H1 (cell line): ENCODE measurements around the gene LRRC10. TPM values are rescaled to one million over a fixed set of nuclear protein-coding genes. Genes with fewer than 3 reads are reported as not detected.

Experiments used
- ASH2L ChIP-seq: fragments of 200-600, 300-600 bp; sonication (generic); IDR thresholded peaks from one replicate; pipeline ENCODE4 v1.7.1; 2017; ENCODE audit warnings: low read length
- CBX8 ChIP-seq: fragments of 300-800, 300-1000 bp; sonication (generic); IDR thresholded peaks from 2 replicates; pipeline ENCODE4 v1.7.1; 2016; ENCODE audit warnings: low read depth, low read length, borderline replicate concordance
- CHD1 ChIP-seq: IDR thresholded peaks from 2 replicates; pipeline ENCODE4 v1.6.1; 2012; ENCODE audit warnings: low read depth, low read length, improper control_type of control experiment
- CHD2 ChIP-seq: IDR thresholded peaks from 2 replicates; pipeline ENCODE4 v1.6.1; 2012; ENCODE audit warnings: low read length, improper control_type of control experiment
- CREB1 ChIP-seq: IDR thresholded peaks from 2 replicates; pipeline ENCODE4 v1.6.1; 2012; ENCODE audit warnings: inconsistent platforms
- CTCF ChIP-seq, 3 experiments: IDR thresholded peaks; 1 replicate in 2 of 3; 2 replicates in 1 of 3; pipeline versions ENCODE4 v1.5.1 to v1.6.1; 2011; ENCODE audit warnings: low read length in 3 of 3, mild to moderate bottlenecking in 3 of 3, inconsistent platforms in 2 of 3, low read depth in 1 of 3, moderate library complexity in 1 of 3; ENCODE audit not compliant: insufficient read depth in 1 of 3; ENCODE audit errors: control extremely low read depth in 1 of 3
- GTF2F1 ChIP-seq: IDR thresholded peaks from 2 replicates; pipeline ENCODE4 v1.6.1; 2012; ENCODE audit warnings: low read depth, low read length, improper control_type of control experiment, borderline replicate concordance
- HDAC6 ChIP-seq: IDR thresholded peaks from one replicate; pipeline ENCODE4 v1.7.1; 2012; ENCODE audit warnings: low read depth, mild to moderate bottlenecking, inconsistent platforms, low read length, moderate library complexity
- JUND ChIP-seq: IDR thresholded peaks from 2 replicates; pipeline ENCODE4 v1.6.1; 2011; ENCODE audit warnings: mild to moderate bottlenecking, improper control_type of control experiment, low read length
- KDM4A ChIP-seq: IDR thresholded peaks from one replicate; pipeline ENCODE4 v1.7.1; 2012; ENCODE audit warnings: low read depth, mild to moderate bottlenecking, moderate library complexity, low read length, inconsistent platforms; ENCODE audit not compliant: severe bottlenecking
- KDM5A ChIP-seq: fragments of 200-600 bp; IDR thresholded peaks from 2 replicates; pipeline ENCODE4 v1.7.1; 2012; ENCODE audit warnings: mild to moderate bottlenecking, low read length, inconsistent platforms, mixed read lengths
- MAX ChIP-seq: IDR thresholded peaks from 2 replicates; pipeline ENCODE4 v1.6.1; 2012; ENCODE audit warnings: inconsistent platforms
- PHF8 ChIP-seq: fragments of 200-600 bp; sonication (generic); conservative IDR thresholded peaks from 2 replicates; pipeline ENCODE4 v1.7.1; 2012; ENCODE audit warnings: low read depth, mild to moderate bottlenecking, inconsistent platforms, low read length, moderate library complexity
- POLR2AphosphoS5 ChIP-seq: IDR thresholded peaks from 2 replicates; pipeline ENCODE4 v1.6.1; 2011; ENCODE audit warnings: low read depth, low read length
- RAD21 ChIP-seq, 2 experiments: IDR thresholded peaks in 1 of 2; conservative IDR thresholded peaks in 1 of 2; 2 replicates each; pipeline ENCODE4 v1.6.1; 2011; ENCODE audit warnings: low read depth in 2 of 2, low read length in 2 of 2, improper control_type of control experiment in 1 of 2, inconsistent platforms in 1 of 2, mild to moderate bottlenecking in 1 of 2, moderate library complexity in 1 of 2
- RBBP5 ChIP-seq: IDR thresholded peaks from 2 replicates; pipeline ENCODE4 v1.7.1; 2012; ENCODE audit warnings: low read depth, mild to moderate bottlenecking, inconsistent platforms, low read length, moderate library complexity, borderline replicate concordance
- TAF7 ChIP-seq: optimal IDR thresholded peaks from 2 replicates; pipeline ENCODE3; 2011; ENCODE audit warnings: low read depth, mild to moderate bottlenecking, inconsistent platforms, low read length, moderate library complexity, borderline replicate concordance
- TBP ChIP-seq: IDR thresholded peaks from 2 replicates; pipeline ENCODE4 v1.6.1; 2011; ENCODE audit warnings: low read depth, low read length, improper control_type of control experiment
- polyA plus RNA-seq, 7 experiments: library from polyadenylated mRNA; depleted of rRNA in 3 of 7; stranded (reverse) in 5 of 7; unstranded in 2 of 7; fragments of >200 nt in 5 of 7; fragments of 200-250 nt in 2 of 7; gene quantifications; 1 replicate in 5 of 7; 2 replicates in 1 of 7; 4 replicates in 1 of 7; pipeline versions ENCODE4 v1.2.1 to v1.2.3, GENCODE V29; 2011 to 2013; ENCODE audit warnings: missing spikeins in 2 of 7, mixed read lengths in 2 of 7
- total RNA-seq: library from RNA; stranded (reverse); fragmentation: NEBNext Ultra II Directional; extraction: Animal tissue kit (Norgen Biotek cat#: 25700); gene quantifications from 2 replicates; pipeline ENCODE4 v1.2.1, GENCODE V29; 2021
- TF ChIP-seq, protein P1 (sequence below): IDR thresholded peaks from 2 replicates; pipeline ENCODE4 v1.6.1; 2011; ENCODE audit warnings: low read length, improper control_type of control experiment

The LRRC10 gene
- total and polyA plus RNA-seq, 2 of the 8 experiments (the other 6 are each of a cell fraction or from before 2014, with no cell fraction given): not detected

GRCh38 chr12:69585189-69586062, 25.3 kb downstream of the LRRC10 start, which contains the start of gene CCT2 (continued):
- peak; percentile 17 to 58 (median 48); a peak in 2 of 4 replicates for TF ChIP-seq CTCF (IDR thresholded peaks at IDR 0.05; ENCODE audit: control extremely low read depth in 1 of 3, insufficient read depth in 1 of 3, low read depth in 1 of 3, low read length in 3 of 3)
- TF ChIP-seq KDM5A: no peak
- TF ChIP-seq, protein P1, sequence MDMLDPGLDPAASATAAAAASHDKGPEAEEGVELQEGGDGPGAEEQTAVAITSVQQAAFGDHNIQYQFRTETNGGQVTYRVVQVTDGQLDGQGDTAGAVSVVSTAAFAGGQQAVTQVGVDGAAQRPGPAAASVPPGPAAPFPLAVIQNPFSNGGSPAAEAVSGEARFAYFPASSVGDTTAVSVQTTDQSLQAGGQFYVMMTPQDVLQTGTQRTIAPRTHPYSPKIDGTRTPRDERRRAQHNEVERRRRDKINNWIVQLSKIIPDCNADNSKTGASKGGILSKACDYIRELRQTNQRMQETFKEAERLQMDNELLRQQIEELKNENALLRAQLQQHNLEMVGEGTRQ: 0 out of 2 replicates have a peak, but pooled peaks have one; percentile 24
- TF ChIP-seq GTF2F1: no peak
- no peak for TF ChIP-seq CBX8
- peak in 1 of 2 experiments; percentile 1; a peak in 1 of 4 replicates for TF ChIP-seq RAD21 (IDR thresholded peaks at IDR 0.05 in 1 of 2, conservative IDR thresholded peaks at IDR 0.05 in 1 of 2; ENCODE audit: low read depth in 2 of 2, low read length in 2 of 2)
- TF ChIP-seq POLR2AphosphoS5: peak; percentile 99
- peak; percentile 100 for TF ChIP-seq PHF8
- peak; percentile 89 for TF ChIP-seq CREB1
- TF ChIP-seq CHD2: no peak; the same call in 1 of the 2 replicates
- peak; percentile 92 for TF ChIP-seq TBP
- TF ChIP-seq TAF7: peak; percentile 87
- TF ChIP-seq ASH2L: peak; percentile 89
- peak; percentile 75 for TF ChIP-seq RBBP5
- TF ChIP-seq MAX: peak; percentile 97
- TF ChIP-seq HDAC6: no peak
- peak; percentile 51 for TF ChIP-seq KDM4A
- peak; percentile 68; the same call in 1 of the 2 replicates for TF ChIP-seq CHD1
- peak; percentile 49; the same call in 1 of the 2 replicates for TF ChIP-seq JUND
